HG03469 (cell line): ENCODE measurements around the gene COX7A2.

Experiments used
- ATAC-seq: cut with Tn5 transposase; IDR thresholded peaks from one replicate; pipeline ENCODE4 v1.9.1; 2021; ENCODE audit warnings: mild to moderate bottlenecking, moderate library complexity, moderate number of reproducible peaks; ENCODE audit not compliant: unreplicated experiment

Gene COX7A2

DNA sequence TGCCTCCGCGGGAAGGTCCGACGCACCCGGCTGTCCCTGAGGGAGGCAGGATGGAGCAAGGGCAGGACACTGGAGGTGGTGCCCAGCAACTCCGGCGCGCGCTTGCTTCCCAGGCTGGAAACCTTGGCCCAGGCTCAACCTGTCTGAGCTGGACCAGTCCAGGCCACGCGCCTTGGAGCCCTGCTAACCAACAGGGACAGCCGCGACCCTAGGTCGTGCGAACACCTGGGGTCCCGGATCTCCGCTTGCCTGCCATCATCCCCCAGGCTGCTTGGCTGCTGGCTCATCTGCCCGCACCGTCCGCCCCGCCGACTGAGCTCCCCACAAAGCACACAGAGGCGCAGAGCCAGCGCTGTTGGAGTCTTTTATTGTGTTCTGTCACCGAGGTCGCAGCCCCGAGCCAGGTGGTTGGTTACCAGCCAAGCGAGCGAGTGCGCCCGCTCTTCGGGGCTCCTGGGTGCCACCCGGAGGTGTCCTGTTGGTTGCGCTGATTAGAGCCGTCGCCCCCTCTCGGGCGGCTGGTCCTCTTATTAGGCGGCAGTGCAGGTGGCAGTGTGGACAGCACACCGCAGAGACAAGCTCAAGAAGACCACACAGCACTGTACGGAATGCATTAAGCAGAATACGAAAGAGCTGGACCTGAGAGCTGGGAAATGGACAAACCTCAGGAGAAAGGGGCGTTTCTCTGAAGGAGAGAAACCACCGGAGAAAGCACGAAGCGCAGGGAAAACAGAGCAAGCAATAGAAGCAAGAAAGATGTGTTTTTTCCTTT is 41.5 kb downstream of the COX7A2 start:
- ATAC-seq, result no peak

- no peak for ATAC-seq
Observed at GRCh38 chr6:75201021-75201420, 42.6 kb downstream of the COX7A2 start.

GRCh38 chr6:75199889-75200288 is 43.7 kb downstream of the COX7A2 start:
- ATAC-seq, result no peak

DNA sequence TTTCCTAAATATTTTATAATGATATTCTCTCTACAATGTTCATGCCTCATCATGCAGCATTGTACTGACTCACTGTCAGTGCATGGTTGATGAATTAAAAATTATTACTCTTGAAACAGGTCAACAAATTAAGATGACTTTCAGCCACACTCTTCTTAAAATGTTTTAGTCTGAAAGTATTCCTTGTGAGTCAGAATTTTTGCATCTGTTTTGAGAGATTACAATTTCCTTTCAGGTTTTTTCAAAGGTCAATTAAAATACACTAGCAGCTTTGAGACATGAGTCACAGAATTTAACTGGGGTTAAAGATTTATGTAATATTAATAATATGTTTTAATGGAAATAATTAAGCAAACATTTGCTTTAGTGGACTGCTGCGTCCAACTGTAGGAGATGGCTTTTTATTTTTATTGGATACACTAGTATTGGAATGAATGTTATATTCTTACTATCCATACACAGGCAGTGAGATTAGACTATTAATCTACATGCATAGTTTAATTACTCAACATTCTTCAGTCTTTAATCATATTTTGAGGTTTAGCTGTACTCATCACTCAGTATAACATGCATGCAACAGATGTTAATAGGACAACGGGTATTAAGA is 47.4 kb downstream of the COX7A2 start:
- ATAC-seq, result no peak

DNA sequence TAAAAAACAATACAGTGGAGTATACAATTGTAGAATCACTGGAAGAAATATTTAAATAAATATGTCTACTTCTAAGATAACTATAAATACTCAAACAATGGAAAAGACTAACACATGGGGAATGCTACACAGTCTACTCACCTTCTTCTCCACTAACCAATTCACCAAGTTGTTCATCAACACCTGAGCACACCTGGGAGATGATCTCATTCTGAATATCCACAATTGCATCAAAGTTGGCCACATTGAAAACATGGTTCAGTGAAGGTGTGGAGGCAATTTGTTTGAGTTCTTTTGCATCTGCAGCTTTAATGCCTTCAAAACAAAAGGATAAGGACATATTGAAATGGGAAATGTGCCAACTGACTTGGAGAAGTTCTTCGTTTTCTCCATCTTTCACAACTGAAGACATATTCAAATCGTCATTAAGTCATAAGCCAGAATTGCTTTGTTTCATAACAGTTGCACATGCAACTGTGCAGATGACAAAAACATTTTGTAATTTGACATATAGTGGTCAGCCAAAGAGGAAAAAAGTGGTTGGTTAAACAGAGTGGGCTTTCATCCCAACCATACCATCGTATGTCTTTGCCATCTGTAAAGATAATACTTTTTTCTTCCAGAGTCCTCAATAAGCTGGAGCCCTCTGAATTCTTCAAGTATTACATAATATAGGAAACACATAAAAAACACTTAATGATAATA is 55.2 kb downstream of the COX7A2 start:
- no peak for ATAC-seq
